K562 (cell line): ENCODE data around the gene ITGA2B. TPM values are rescaled to one million over a fixed set of nuclear protein-coding genes. Genes with fewer than 3 reads are reported as not detected.
A peak's percentile ranks its signal among the peaks of the same experiment; 100 is the strongest.

Experiments
- ATF7 ChIP-seq: fragments of 450-650 bp; IDR thresholded peaks from 2 replicates; pipeline ENCODE4 v1.7.1; 2014; ENCODE audit warnings: mild to moderate bottlenecking, moderate library complexity
- CCAR2 ChIP-seq: fragments of 200-400 bp; formaldehyde crosslinking; IDR thresholded peaks from 2 replicates; pipeline ENCODE4 v1.6.1; 2017; ENCODE audit warnings: mild to moderate bottlenecking, low read depth, low read length
- HDAC2 ChIP-seq: fragments of 450-650 bp; IDR thresholded peaks from 2 replicates; pipeline ENCODE4 v1.6.1; 2016; ENCODE audit warnings: mild to moderate bottlenecking
- KAT8 ChIP-seq: fragments of 450-650 bp; IDR thresholded peaks from 2 replicates; pipeline ENCODE4 v1.6.1; 2016; ENCODE audit warnings: low read depth, mild to moderate bottlenecking
- MAZ ChIP-seq, 2 experiments: fragments of 450-650 bp in 1 of 2; sonication (generic) in 1 of 2; formaldehyde crosslinking; IDR thresholded peaks in 1 of 2; conservative IDR thresholded peaks in 1 of 2; 2 replicates each; pipeline versions ENCODE4 v1.4.0 to v1.5.0; 2020; ENCODE audit warnings: mild to moderate bottlenecking in 1 of 2, missing genetic modification reagents in 1 of 2
- MEF2A ChIP-seq: IDR thresholded peaks from 2 replicates; pipeline ENCODE4 v1.6.1; 2011; ENCODE audit warnings: low read depth, mild to moderate bottlenecking, low read length, moderate library complexity; ENCODE audit not compliant: control insufficient read depth
- PATZ1 ChIP-seq: fragments of 250-450 bp; sonication (Bioruptor Pico); IDR thresholded peaks from 2 replicates; pipeline ENCODE4 v1.5.0; 2020; ENCODE audit warnings: mild to moderate bottlenecking, borderline replicate concordance
- PHB2 ChIP-seq: fragments of 450-650 bp; IDR thresholded peaks from 2 replicates; pipeline ENCODE4 v1.6.1; 2017; ENCODE audit warnings: low read depth
- SFPQ ChIP-seq: fragments of 200-400 bp; formaldehyde crosslinking; IDR thresholded peaks from 2 replicates; pipeline ENCODE4 v1.6.1; 2017; ENCODE audit warnings: mild to moderate bottlenecking, low read depth, low read length, moderate library complexity
- SMARCA4 ChIP-seq: fragments of 450-650 bp; IDR thresholded peaks from 2 replicates; pipeline ENCODE4 v1.6.1; 2016
- SRSF3 ChIP-seq: fragments of 200-400 bp; formaldehyde crosslinking; IDR thresholded peaks from 2 replicates; pipeline ENCODE4 v1.6.1; 2016; ENCODE audit warnings: mild to moderate bottlenecking, low read length, moderate library complexity; ENCODE audit not compliant: insufficient read depth
- ZKSCAN3 ChIP-seq: fragments of 250-450 bp; sonication (Bioruptor Pico); IDR thresholded peaks from 2 replicates; pipeline ENCODE4 v1.4.0; 2020
- ZNF695 ChIP-seq: fragments of 450-650 bp; formaldehyde crosslinking; IDR thresholded peaks from 2 replicates; pipeline ENCODE4 v1.4.0; 2020; ENCODE audit warnings: mild to moderate bottlenecking, moderate library complexity
- polyA plus RNA-seq, 8 experiments: library from polyadenylated mRNA; depleted of rRNA in 4 of 8; stranded (reverse) in 5 of 8; unstranded in 3 of 8; fragments of >200 nt; fragmentation: Nextera tagmentation in 2 of 8; fragmentation: Illumina TruSeq in 1 of 8; extraction: Ambion mirVana in 2 of 8; extraction: Trizol in 1 of 8; gene quantifications; 2 replicates each; pipeline versions ENCODE4 v1.2.1 to v1.2.3, GENCODE V29; 2011 to 2014; ENCODE audit warnings: inconsistent platforms in 1 of 8, missing spikeins in 1 of 8
- total RNA-seq, 7 experiments: library from RNA; depleted of rRNA in 6 of 7; stranded (reverse); fragments of >200 nt in 6 of 7; fragmentation: Illumina TruSeq in 2 of 7; extraction: Trizol in 2 of 7; gene quantifications; 2 replicates each; pipeline versions ENCODE4 v1.2.1 to v1.2.3, GENCODE V29; 2011 to 2021; ENCODE audit warnings: low replicate concordance in 1 of 7
- TF ChIP-seq, protein P1 (sequence below), 2 experiments: IDR thresholded peaks; 2 replicates each; pipeline ENCODE4 v1.6.1; 2012; ENCODE audit warnings: improper control_type of control experiment in 2 of 2, low read depth in 2 of 2, low read length in 2 of 2, borderline replicate concordance in 1 of 2

Gene ITGA2B
- total and polyA plus RNA-seq, 9 of the 15 experiments (the other 6 are each of a cell fraction or from before 2014, with no cell fraction given) = 1.1 to 26.4 (median 5.6) TPM

DNA sequence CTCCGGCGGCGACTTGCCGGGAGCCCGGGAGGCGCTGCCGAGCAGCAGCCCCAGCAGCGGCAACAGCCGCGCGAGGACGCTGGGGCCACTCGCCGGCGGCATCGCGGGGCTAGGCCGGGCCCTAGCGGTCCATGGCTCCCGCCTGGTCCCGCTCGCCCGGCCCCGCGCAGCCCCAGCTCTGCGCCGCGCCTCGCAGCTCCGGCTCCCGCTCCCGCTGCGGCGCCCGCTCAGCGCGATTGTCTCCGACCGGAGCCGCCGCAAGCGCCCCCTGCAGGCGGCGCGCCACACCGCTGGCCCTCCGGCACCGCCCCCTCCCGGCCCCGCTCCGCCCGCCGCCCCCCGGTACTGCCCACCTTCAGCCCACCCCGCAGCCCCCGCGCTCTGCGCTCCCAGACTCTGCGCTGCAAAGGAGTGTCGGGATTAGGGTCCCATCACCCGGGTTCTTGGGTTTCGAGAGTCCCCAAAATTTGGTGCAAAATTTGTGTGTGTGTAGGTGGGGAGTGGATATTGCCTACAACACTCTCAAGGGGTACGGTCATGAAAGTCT lies 25.8 kb downstream of the ITGA2B start, which contains the start of gene FAM171A2 (continued):
- TF ChIP-seq SFPQ (no peak), SMARCA4 (no peak), PATZ1 (CRISPR knock-in tag) (no peak), ATF7 (peak; percentile 23; the same call in 1 of the 2 replicates), KAT8 (no peak), ZKSCAN3 (CRISPR knock-in tag) (no peak), MEF2A (no peak), SRSF3 (no peak), MAZ (CRISPR knock-in tag; conservative IDR thresholded peaks at IDR 0.05 in 1 of 2, IDR thresholded peaks at IDR 0.05 in 1 of 2) (peak; percentile 28 to 35; a peak in 1 of 4 replicates), ZNF695 (CRISPR knock-in tag) (no peak), PHB2 (no peak), CCAR2 (no peak), HDAC2 (no peak)
- TF ChIP-seq, protein P1, sequence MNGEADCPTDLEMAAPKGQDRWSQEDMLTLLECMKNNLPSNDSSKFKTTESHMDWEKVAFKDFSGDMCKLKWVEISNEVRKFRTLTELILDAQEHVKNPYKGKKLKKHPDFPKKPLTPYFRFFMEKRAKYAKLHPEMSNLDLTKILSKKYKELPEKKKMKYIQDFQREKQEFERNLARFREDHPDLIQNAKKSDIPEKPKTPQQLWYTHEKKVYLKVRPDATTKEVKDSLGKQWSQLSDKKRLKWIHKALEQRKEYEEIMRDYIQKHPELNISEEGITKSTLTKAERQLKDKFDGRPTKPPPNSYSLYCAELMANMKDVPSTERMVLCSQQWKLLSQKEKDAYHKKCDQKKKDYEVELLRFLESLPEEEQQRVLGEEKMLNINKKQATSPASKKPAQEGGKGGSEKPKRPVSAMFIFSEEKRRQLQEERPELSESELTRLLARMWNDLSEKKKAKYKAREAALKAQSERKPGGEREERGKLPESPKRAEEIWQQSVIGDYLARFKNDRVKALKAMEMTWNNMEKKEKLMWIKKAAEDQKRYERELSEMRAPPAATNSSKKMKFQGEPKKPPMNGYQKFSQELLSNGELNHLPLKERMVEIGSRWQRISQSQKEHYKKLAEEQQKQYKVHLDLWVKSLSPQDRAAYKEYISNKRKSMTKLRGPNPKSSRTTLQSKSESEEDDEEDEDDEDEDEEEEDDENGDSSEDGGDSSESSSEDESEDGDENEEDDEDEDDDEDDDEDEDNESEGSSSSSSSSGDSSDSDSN (IDR thresholded peaks at IDR 0.05; ENCODE audit: borderline replicate concordance in 1 of 2, low read depth in 2 of 2, low read length in 2 of 2) = peak; percentile 90 to 97
